PC-9 (cell line): ENCODE results near the gene PKP2. TPM values are rescaled to one million over a fixed set of nuclear protein-coding genes. Genes with fewer than 3 reads are reported as not detected.

Experiments
- BruUV-seq: library from RNA; stranded (reverse); fragments of 400-500 nt; replicated peaks from 2 replicates; lab custom pipeline; 2021; lab: Mats Ljungman, UMichigan
- CTCF ChIA-PET: fragments of 300-600 bp; sonication (Branson Sonifier 250); formaldehyde crosslinking; loops from one replicate; lab custom pipeline; 2022; ENCODE audit warnings: antibody characterized with exemption; lab: Charles Lee
- POLR2A ChIA-PET: fragments of 300-600 bp; sonication (Branson Sonifier 250); formaldehyde crosslinking; loops from one replicate; lab custom pipeline; 2022; ENCODE audit warnings: antibody characterized with exemption; ENCODE audit not compliant: unreplicated experiment; lab: Charles Lee
- DNase-seq, 2 experiments: peaks; one replicate each; pipeline versions ENCODE4 v3.0.0 to v3.0.0-alpha.2; 2015 to 2022; ENCODE audit warnings: mixed read lengths in 1 of 2
- H2AFZ ChIP-seq: fragments of 200-600 bp; sonication (generic); 2 replicates; pipeline ENCODE4 v1.8.1; 2017; ENCODE audit warnings: antibody characterized with exemption
- H3F3A ChIP-seq: fragments of 200-600 bp; sonication (generic); 2 replicates; pipeline ENCODE4 v1.8.1; 2017; ENCODE audit warnings: antibody characterized with exemption, mild to moderate bottlenecking, low read depth; ENCODE audit not compliant: insufficient read depth
- H3K27ac ChIP-seq: fragments of 200-600 bp; sonication (generic); 2 replicates; pipeline ENCODE4 v1.6.1; 2016; ENCODE audit warnings: mixed run types
- H3K27me3 ChIP-seq: fragments of 200-600 bp; sonication (generic); 2 replicates; pipeline ENCODE4 v1.6.1; 2016; ENCODE audit warnings: low read depth, mixed run types; ENCODE audit not compliant: insufficient read depth
- H3K36me3 ChIP-seq: fragments of 200-600 bp; sonication (generic); 2 replicates; pipeline ENCODE4 v1.6.1; 2016; ENCODE audit warnings: low read depth, mixed run types
- H3K4me1 ChIP-seq: fragments of 200-600 bp; sonication (generic); replicated peaks from 2 replicates; pipeline ENCODE4 v1.6.1; 2016; ENCODE audit warnings: mixed run types; ENCODE audit not compliant: insufficient read depth
- H3K4me2 ChIP-seq: fragments of 200-600 bp; sonication (generic); 2 replicates; pipeline ENCODE4 v1.6.1; 2017; ENCODE audit warnings: mixed run types
- H3K4me3 ChIP-seq: fragments of 200-600 bp; sonication (generic); 2 replicates; pipeline ENCODE4 v1.6.1; 2016; ENCODE audit warnings: mixed run types
- H3K79me2 ChIP-seq: fragments of 200-600 bp; sonication (generic); 2 replicates; pipeline ENCODE4 v1.6.1; 2017; ENCODE audit warnings: low read depth, mixed run types
- H3K9me2 ChIP-seq: fragments of 200-600 bp; sonication (generic); 2 replicates; pipeline ENCODE4 v1.8.1; 2017; ENCODE audit warnings: mild to moderate bottlenecking; ENCODE audit not compliant: insufficient read depth
- H3K9me3 ChIP-seq: fragments of 200-600 bp; sonication (generic); 2 replicates; pipeline ENCODE4 v1.8.1; 2016; ENCODE audit warnings: low read depth; ENCODE audit not compliant: insufficient read depth
- H4K20me1 ChIP-seq: fragments of 200-600 bp; sonication (generic); 2 replicates; pipeline ENCODE4 v1.8.1; 2017; ENCODE audit not compliant: insufficient read depth
- EZH2 ChIP-seq: fragments of 200-600 bp; sonication (generic); IDR thresholded peaks from 2 replicates; pipeline ENCODE4 v1.8.0; 2017; ENCODE audit warnings: antibody characterized with exemption, low read depth
- intact Hi-C: fragments of 100-400 bp; cut with micrococcal nuclease; formaldehyde crosslinking; loops from one replicate; pipeline ENCODE4 v1.10.0; 2022; ENCODE audit not compliant: unreplicated experiment
- total RNA-seq: library from RNA; stranded (reverse); gene quantifications from 2 replicates; pipeline ENCODE4 v1.2.3, GENCODE V29; 2021
- TF ChIP-seq, protein P1 (sequence below): fragments of 200-600 bp; sonication (generic); conservative IDR thresholded peaks from 2 replicates; pipeline ENCODE4 v1.6.1; 2017; ENCODE audit warnings: mixed run types, antibody characterized with exemption, mild to moderate bottlenecking, moderate library complexity

The PKP2 gene
- total RNA-seq, 1 experiment from 2014 or later, result 88.1 TPM

DNA sequence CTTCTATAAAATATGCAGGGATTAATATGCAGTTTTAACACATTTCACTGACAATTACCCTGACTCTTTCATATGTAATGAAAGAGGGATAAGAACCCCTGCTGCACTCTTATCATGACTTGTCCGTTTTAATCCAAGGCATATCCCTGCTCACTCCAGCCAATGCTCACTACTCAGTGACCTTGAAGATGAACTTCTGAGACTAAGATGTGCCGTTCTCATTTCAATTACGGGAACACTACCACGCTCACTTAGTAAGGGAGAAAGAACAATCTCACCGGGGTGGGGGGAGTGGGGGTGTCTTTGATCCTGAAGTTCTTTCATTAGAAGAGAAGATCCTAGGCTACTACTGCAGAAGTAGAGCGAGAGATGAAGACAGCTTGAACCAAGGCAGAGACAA is 50.5 kb downstream of the PKP2 start:
- no peak overlapping the region for H3K27ac ChIP-seq
- no peak overlapping the region for H3K4me3 ChIP-seq
- H3K9me3 ChIP-seq, result no peaks in the 10 kb centered on the region
- 0 out of 2 replicates have a peak, but pooled peaks cover 13% of the 10 kb centered on the region for H3F3A ChIP-seq
- POLR2A ChIA-PET, result no interaction called here
- 0 out of 2 replicates have a peak, but pooled peaks cover 4% of the 10 kb centered on the region for H3K36me3 ChIP-seq
- no peak for DNase-seq
- peaks cover 11% of the 10 kb centered on the region for H3K4me1 ChIP-seq
- no peak overlapping the region for H2AFZ ChIP-seq
- no TSS peak for BruUV-seq
- TF ChIP-seq EZH2, result no peak
- TF ChIP-seq, protein P1, sequence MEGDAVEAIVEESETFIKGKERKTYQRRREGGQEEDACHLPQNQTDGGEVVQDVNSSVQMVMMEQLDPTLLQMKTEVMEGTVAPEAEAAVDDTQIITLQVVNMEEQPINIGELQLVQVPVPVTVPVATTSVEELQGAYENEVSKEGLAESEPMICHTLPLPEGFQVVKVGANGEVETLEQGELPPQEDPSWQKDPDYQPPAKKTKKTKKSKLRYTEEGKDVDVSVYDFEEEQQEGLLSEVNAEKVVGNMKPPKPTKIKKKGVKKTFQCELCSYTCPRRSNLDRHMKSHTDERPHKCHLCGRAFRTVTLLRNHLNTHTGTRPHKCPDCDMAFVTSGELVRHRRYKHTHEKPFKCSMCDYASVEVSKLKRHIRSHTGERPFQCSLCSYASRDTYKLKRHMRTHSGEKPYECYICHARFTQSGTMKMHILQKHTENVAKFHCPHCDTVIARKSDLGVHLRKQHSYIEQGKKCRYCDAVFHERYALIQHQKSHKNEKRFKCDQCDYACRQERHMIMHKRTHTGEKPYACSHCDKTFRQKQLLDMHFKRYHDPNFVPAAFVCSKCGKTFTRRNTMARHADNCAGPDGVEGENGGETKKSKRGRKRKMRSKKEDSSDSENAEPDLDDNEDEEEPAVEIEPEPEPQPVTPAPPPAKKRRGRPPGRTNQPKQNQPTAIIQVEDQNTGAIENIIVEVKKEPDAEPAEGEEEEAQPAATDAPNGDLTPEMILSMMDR, result no peak
- no peak overlapping the region for H3K4me2 ChIP-seq
- CTCF ChIA-PET, result no interaction called here
- intact Hi-C loops, result no loop called here
- H3K9me2 ChIP-seq, result no peaks in the 10 kb centered on the region
- no peaks in the 10 kb centered on the region for H3K27me3 ChIP-seq
- no peaks in the 10 kb centered on the region for H4K20me1 ChIP-seq
- H3K79me2 ChIP-seq, result no peaks in the 10 kb centered on the region; the same call in 1 of the 2 replicates

DNA sequence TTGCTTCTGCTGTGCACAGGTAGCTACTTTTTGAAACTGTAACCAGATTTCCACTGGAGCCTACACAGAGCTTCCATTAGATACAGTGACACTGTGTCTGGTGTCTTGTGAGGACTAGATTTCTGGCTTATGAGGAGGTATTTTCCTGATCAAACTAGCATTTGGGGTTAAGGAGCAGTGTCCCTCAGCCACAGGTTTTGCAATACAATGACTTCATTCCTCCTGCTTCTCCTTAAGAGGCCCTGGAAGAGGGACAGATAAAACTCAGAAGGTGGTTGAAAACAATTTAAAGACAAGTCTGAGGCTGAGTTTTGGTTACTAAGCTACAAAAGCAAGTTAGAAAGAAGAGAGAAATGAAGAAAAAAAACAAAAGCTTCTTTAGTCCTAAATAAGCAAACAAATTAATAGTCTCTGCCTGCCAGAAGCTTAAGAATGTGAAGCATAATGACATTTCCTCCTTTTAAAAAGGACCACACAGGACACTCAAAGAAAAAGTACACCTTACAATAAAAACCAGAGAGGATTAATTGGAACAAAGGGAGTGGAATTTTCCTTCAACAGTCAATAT is 53.0 kb downstream of the PKP2 start:
- Histone ChIP-seq H3F3A (0 out of 2 replicates have a peak, but pooled peaks cover 13% of the 10 kb centered on the region), H3K27me3 (no peaks in the 10 kb centered on the region), H2AFZ (no peak overlapping the region), H3K27ac (peak overlapping the region; percentile 30), H4K20me1 (no peaks in the 10 kb centered on the region), H3K79me2 (no peaks in the 10 kb centered on the region; the same call in 1 of the 2 replicates), H3K4me1 (peaks cover 11% of the 10 kb centered on the region), H3K4me3 (no peak overlapping the region), H3K4me2 (peak overlapping the region; percentile 24; the same call in 1 of the 2 replicates), H3K36me3 (no peaks in the 10 kb centered on the region; the same call in 1 of the 2 replicates), H3K9me2 (no peaks in the 10 kb centered on the region), H3K9me3 (no peaks in the 10 kb centered on the region)
- peak in 1 of 2 experiments; percentile 49 for DNase-seq
- POLR2A ChIA-PET, result interaction anchor here (0.7 kb wide), 2 partner anchors 26 to 27 kb away, joined by 4 to 6 read pairs; no protein-coding TSS in a partner anchor
- CTCF ChIA-PET, result no interaction called here
- intact Hi-C loops, result no loop called here
- TF ChIP-seq, protein P1, result no peak
- no peak for TF ChIP-seq EZH2
- BruUV-seq, result no TSS peak

DNA sequence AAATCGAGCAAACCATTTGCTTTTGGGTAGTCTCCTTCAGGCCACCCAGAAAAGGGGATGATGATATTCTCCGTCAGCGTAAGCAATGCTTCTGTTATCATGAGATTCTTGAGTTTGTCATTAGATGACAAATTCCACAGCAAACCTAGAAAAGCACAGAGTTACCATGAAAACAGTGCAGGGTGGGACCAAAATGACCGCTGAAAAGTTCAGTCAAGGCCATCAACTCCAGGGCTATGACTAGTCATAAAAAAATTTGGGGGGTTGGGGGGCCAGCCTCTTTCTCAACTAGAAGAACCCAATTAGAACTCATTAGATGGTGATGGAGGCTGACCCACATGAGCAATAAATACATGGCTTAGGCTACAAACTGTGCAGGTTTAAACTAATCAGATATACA is 55.5 kb downstream of the PKP2 start:
- Histone ChIP-seq H4K20me1 (no peaks in the 10 kb centered on the region), H3K79me2 (no peaks in the 10 kb centered on the region; the same call in 1 of the 2 replicates), H3K4me3 (no peak overlapping the region), H3K4me2 (no peak overlapping the region), H3F3A (peaks cover 18% of the 10 kb centered on the region; the same call in 1 of the 2 replicates), H3K4me1 (peaks cover 21% of the 10 kb centered on the region), H3K9me3 (no peaks in the 10 kb centered on the region), H2AFZ (no peak overlapping the region), H3K27ac (no peak overlapping the region), H3K36me3 (peaks cover 4% of the 10 kb centered on the region; the same call in 1 of the 2 replicates), H3K9me2 (no peaks in the 10 kb centered on the region), H3K27me3 (no peaks in the 10 kb centered on the region)
- CTCF ChIA-PET, result no interaction called here
- no peak for DNase-seq
- BruUV-seq, result no TSS peak
- POLR2A ChIA-PET, result no interaction called here
- TF ChIP-seq, protein P1, result no peak
- no peak for TF ChIP-seq EZH2
- intact Hi-C loops, result no loop called here
